Measurements from ENCODE around the gene PIP4K2A.
A peak's percentile ranks its signal among the peaks of the same experiment; 100 is the strongest.

The PIP4K2A gene

GRCh38 chr10:22690614-22691431, 23.6 kb downstream of the PIP4K2A start:
- H3K9me3 ChIP-seq (ENCODE audit: control insufficient read depth in 1 of 2, low read length in 2 of 2), result no peaks in the 10 kb centered on the region
- no peaks in the 10 kb centered on the region for H3K27me3 ChIP-seq (ENCODE audit: low read depth, low read length)
- H3K27ac ChIP-seq (ENCODE audit: low read length), result no peak overlapping the region
- H3K4me1 ChIP-seq (ENCODE audit: control insufficient read depth in 1 of 2, insufficient read depth in 2 of 2, low read length in 2 of 2), result peaks cover 0 to 6% of the 10 kb centered on the region in 2 donors
- no peak overlapping the region for H3K4me3 ChIP-seq (ENCODE audit: low read depth in 1 of 2, low read length in 2 of 2)
- no peaks in the 10 kb centered on the region for H3K36me3 ChIP-seq (ENCODE audit: control insufficient read depth in 1 of 2, insufficient read depth in 2 of 2, low read length in 2 of 2)

GRCh38 chr10:22690158-22690557, 24.2 kb downstream of the PIP4K2A start:
- Histone ChIP-seq H3K4me1 (ENCODE audit: control insufficient read depth in 1 of 2, insufficient read depth in 2 of 2, low read length in 2 of 2) (peaks cover 0 to 6% of the 10 kb centered on the region in 2 donors), H3K27ac (ENCODE audit: low read length) (no peak overlapping the region), H3K4me3 (ENCODE audit: low read depth in 1 of 2, low read length in 2 of 2) (no peak overlapping the region), H3K27me3 (ENCODE audit: low read depth, low read length) (no peaks in the 10 kb centered on the region), H3K9me3 (ENCODE audit: control insufficient read depth in 1 of 2, low read length in 2 of 2) (no peaks in the 10 kb centered on the region), H3K36me3 (ENCODE audit: control insufficient read depth in 1 of 2, insufficient read depth in 2 of 2, low read length in 2 of 2) (no peaks in the 10 kb centered on the region)

DNA sequence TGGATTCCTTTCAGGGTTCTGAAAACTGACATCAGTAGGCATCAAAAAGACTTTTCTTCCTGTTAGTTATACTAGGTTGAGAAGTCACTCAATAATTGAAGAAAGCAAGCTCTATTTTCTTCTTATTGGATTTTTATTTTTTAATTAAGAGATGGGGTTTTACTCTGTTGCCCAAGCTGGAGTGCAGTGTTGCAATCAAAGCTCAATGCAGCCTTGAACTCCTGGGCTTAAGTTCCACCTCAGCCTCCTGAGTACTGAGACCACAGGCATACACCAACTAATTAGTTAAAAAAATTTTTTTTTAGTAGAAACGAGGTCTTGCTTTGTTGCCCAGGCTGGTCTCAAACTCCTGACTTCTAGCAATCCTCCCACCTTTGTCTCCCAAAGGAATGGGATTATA, 28.0 kb downstream of the PIP4K2A start:
- H3K27ac ChIP-seq (ENCODE audit: low read length), result no peak overlapping the region
- H3K36me3 ChIP-seq (ENCODE audit: control insufficient read depth in 1 of 2, insufficient read depth in 2 of 2, low read length in 2 of 2), result no peaks in the 10 kb centered on the region
- no peak overlapping the region for H3K4me3 ChIP-seq (ENCODE audit: low read depth in 1 of 2, low read length in 2 of 2)
- H3K27me3 ChIP-seq (ENCODE audit: low read depth, low read length), result no peaks in the 10 kb centered on the region
- peaks cover 24 to 33% of the 10 kb centered on the region in 2 donors for H3K4me1 ChIP-seq (ENCODE audit: control insufficient read depth in 1 of 2, insufficient read depth in 2 of 2, low read length in 2 of 2)
- no peaks in the 10 kb centered on the region for H3K9me3 ChIP-seq (ENCODE audit: control insufficient read depth in 1 of 2, low read length in 2 of 2)

DNA sequence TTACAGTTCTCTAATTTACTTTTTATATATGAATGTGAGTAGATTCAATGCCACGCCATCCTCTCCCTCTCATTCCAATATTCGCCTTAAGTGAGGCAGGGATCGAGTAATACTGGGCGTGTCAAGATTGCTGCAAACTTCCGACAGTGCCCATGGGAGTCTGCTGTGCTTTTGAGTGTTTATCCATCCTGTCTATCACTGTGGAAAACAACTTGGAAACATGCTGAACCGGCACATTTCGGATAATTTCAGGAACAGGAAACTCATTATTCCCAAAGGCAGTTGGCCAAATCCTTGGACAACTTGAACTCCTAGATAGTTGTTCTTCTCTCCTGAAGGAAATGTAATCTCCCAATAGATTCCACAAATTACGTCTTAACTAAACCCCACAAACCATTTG, 28.5 kb downstream of the PIP4K2A start:
- peaks cover 24 to 33% of the 10 kb centered on the region in 2 donors for H3K4me1 ChIP-seq (ENCODE audit: control insufficient read depth in 1 of 2, insufficient read depth in 2 of 2, low read length in 2 of 2)
- no peaks in the 10 kb centered on the region for H3K9me3 ChIP-seq (ENCODE audit: control insufficient read depth in 1 of 2, low read length in 2 of 2)
- H3K27ac ChIP-seq (ENCODE audit: low read length), result no peak overlapping the region
- no peaks in the 10 kb centered on the region for H3K36me3 ChIP-seq (ENCODE audit: control insufficient read depth in 1 of 2, insufficient read depth in 2 of 2, low read length in 2 of 2)
- H3K4me3 ChIP-seq (ENCODE audit: low read depth in 1 of 2, low read length in 2 of 2), result no peak overlapping the region
- no peaks in the 10 kb centered on the region for H3K27me3 ChIP-seq (ENCODE audit: low read depth, low read length)

GRCh38 chr10:22684699-22685098, 29.7 kb downstream of the PIP4K2A start:
- Histone ChIP-seq H3K9me3 (ENCODE audit: control insufficient read depth in 1 of 2, low read length in 2 of 2) (no peaks in the 10 kb centered on the region), H3K27ac (ENCODE audit: low read length) (no peak overlapping the region), H3K4me3 (ENCODE audit: low read depth in 1 of 2, low read length in 2 of 2) (no peak overlapping the region), H3K27me3 (ENCODE audit: low read depth, low read length) (no peaks in the 10 kb centered on the region), H3K4me1 (ENCODE audit: control insufficient read depth in 1 of 2, insufficient read depth in 2 of 2, low read length in 2 of 2) (peaks cover 24 to 26% of the 10 kb centered on the region in 2 donors), H3K36me3 (ENCODE audit: control insufficient read depth in 1 of 2, insufficient read depth in 2 of 2, low read length in 2 of 2) (no peaks in the 10 kb centered on the region)

DNA sequence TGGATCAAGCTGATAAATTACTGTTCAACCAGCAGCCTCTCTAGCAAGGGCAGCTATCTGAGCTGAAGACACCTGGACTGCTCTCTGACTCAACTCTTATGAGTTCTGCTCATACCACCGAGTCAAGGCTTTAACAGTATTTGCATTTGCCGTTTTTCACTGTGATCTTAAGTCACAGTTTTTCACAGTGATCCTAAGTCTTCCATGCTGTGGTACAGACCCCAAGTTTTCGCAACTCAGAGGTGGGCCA, 31.3 kb downstream of the PIP4K2A start:
- H3K4me1 ChIP-seq (ENCODE audit: control insufficient read depth in 1 of 2, insufficient read depth in 2 of 2, low read length in 2 of 2), result peaks cover 24 to 26% of the 10 kb centered on the region in 2 donors

GRCh38 chr10:22682237-22683139, 31.9 kb downstream of the PIP4K2A start:
- H3K4me1 ChIP-seq (ENCODE audit: control insufficient read depth in 1 of 2, insufficient read depth in 2 of 2, low read length in 2 of 2), result peaks cover 24 to 26% of the 10 kb centered on the region in 2 donors
- H3K27me3 ChIP-seq (ENCODE audit: low read depth, low read length), result no peaks in the 10 kb centered on the region
- H3K4me3 ChIP-seq (ENCODE audit: low read depth in 1 of 2, low read length in 2 of 2), result no peak overlapping the region
- H3K27ac ChIP-seq (ENCODE audit: low read length), result peak overlapping the region; percentile 43
- H3K9me3 ChIP-seq (ENCODE audit: control insufficient read depth in 1 of 2, low read length in 2 of 2), result no peaks in the 10 kb centered on the region
- no peaks in the 10 kb centered on the region for H3K36me3 ChIP-seq (ENCODE audit: control insufficient read depth in 1 of 2, insufficient read depth in 2 of 2, low read length in 2 of 2)

More for the DNA sequence above, 31.3 kb downstream of the PIP4K2A start:
- no peaks in the 10 kb centered on the region for H3K9me3 ChIP-seq (ENCODE audit: control insufficient read depth in 1 of 2, low read length in 2 of 2)
- peak overlapping the region; percentile 43 for H3K27ac ChIP-seq (ENCODE audit: low read length)
- no peaks in the 10 kb centered on the region for H3K36me3 ChIP-seq (ENCODE audit: control insufficient read depth in 1 of 2, insufficient read depth in 2 of 2, low read length in 2 of 2)
- no peak overlapping the region for H3K4me3 ChIP-seq (ENCODE audit: low read depth in 1 of 2, low read length in 2 of 2)
- no peaks in the 10 kb centered on the region for H3K27me3 ChIP-seq (ENCODE audit: low read depth, low read length)

DNA sequence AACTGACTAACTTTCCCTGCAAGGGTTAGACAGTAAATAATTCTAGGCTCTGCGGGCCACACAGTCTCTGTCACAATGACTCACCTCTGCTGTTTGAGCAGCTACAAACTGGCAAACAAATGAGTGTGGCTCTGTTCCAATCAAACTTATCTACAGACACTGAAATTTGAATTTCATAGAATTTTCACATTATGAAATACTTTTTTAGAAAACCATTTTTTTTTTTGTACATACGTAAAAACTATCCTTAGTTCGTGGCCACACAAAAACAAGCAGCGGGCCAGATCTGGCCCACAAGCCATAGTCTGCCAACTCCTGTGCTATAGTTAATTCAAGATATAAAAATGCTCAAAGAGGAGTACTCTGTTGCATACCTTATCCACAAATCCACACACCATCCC, 32.6 kb downstream of the PIP4K2A start:
- Histone ChIP-seq H3K36me3 (ENCODE audit: control insufficient read depth in 1 of 2, insufficient read depth in 2 of 2, low read length in 2 of 2) (no peaks in the 10 kb centered on the region), H3K9me3 (ENCODE audit: control insufficient read depth in 1 of 2, low read length in 2 of 2) (no peaks in the 10 kb centered on the region), H3K4me3 (ENCODE audit: low read depth in 1 of 2, low read length in 2 of 2) (no peak overlapping the region), H3K27ac (ENCODE audit: low read length) (no peak overlapping the region), H3K4me1 (ENCODE audit: control insufficient read depth in 1 of 2, insufficient read depth in 2 of 2, low read length in 2 of 2) (peaks cover 24 to 26% of the 10 kb centered on the region in 2 donors), H3K27me3 (ENCODE audit: low read depth, low read length) (no peaks in the 10 kb centered on the region)

DNA sequence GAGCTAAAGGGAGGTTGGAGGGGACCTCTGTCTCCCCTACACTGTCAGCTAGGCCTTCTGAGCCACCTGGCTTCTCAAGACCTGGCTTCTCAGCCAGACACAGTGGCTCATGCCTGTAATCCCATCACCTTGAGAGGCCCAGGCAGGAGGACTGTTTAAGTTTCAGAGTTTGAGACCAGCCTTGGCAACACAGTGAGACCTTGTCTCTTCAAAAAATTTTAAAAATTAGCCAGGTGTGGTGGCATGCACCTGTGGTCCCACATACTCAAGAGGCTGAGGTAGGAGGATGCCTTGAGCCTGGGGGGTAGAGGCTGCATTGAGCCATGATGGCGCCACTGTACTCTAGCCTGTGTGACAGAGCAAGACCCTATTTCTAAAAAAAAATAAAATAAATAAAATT, 33.1 kb downstream of the PIP4K2A start:
- H3K4me1 ChIP-seq (ENCODE audit: control insufficient read depth in 1 of 2, insufficient read depth in 2 of 2, low read length in 2 of 2), result peaks cover 24 to 26% of the 10 kb centered on the region in 2 donors
- no peak overlapping the region for H3K27ac ChIP-seq (ENCODE audit: low read length)
- H3K27me3 ChIP-seq (ENCODE audit: low read depth, low read length), result no peaks in the 10 kb centered on the region
- H3K9me3 ChIP-seq (ENCODE audit: control insufficient read depth in 1 of 2, low read length in 2 of 2), result no peaks in the 10 kb centered on the region
- no peaks in the 10 kb centered on the region for H3K36me3 ChIP-seq (ENCODE audit: control insufficient read depth in 1 of 2, insufficient read depth in 2 of 2, low read length in 2 of 2)
- no peak overlapping the region for H3K4me3 ChIP-seq (ENCODE audit: low read depth in 1 of 2, low read length in 2 of 2)

- no peaks in the 10 kb centered on the region for H3K9me3 ChIP-seq (ENCODE audit: control insufficient read depth in 1 of 2, low read length in 2 of 2)
- no peaks in the 10 kb centered on the region for H3K27me3 ChIP-seq (ENCODE audit: low read depth, low read length)
- peaks cover 20 to 23% of the 10 kb centered on the region in 2 donors for H3K4me1 ChIP-seq (ENCODE audit: control insufficient read depth in 1 of 2, insufficient read depth in 2 of 2, low read length in 2 of 2)
- no peak overlapping the region for H3K4me3 ChIP-seq (ENCODE audit: low read depth in 1 of 2, low read length in 2 of 2)
- no peak overlapping the region for H3K27ac ChIP-seq (ENCODE audit: low read length)
- no peaks in the 10 kb centered on the region for H3K36me3 ChIP-seq (ENCODE audit: control insufficient read depth in 1 of 2, insufficient read depth in 2 of 2, low read length in 2 of 2)
These were observed 34.8 kb downstream of the PIP4K2A start for GRCh38 chr10:22679608-22680007.

GRCh38 chr10:22677333-22677732, 37.0 kb downstream of the PIP4K2A start:
- no peak overlapping the region for H3K27ac ChIP-seq (ENCODE audit: low read length)

More at GRCh38 chr10:22677333-22677732, 37.0 kb downstream of the PIP4K2A start:
- Histone ChIP-seq H3K9me3 (ENCODE audit: control insufficient read depth in 1 of 2, low read length in 2 of 2) (no peaks in the 10 kb centered on the region), H3K36me3 (ENCODE audit: control insufficient read depth in 1 of 2, insufficient read depth in 2 of 2, low read length in 2 of 2) (no peaks in the 10 kb centered on the region), H3K4me1 (ENCODE audit: control insufficient read depth in 1 of 2, insufficient read depth in 2 of 2, low read length in 2 of 2) (peaks cover 2 to 6% of the 10 kb centered on the region in 2 donors), H3K4me3 (ENCODE audit: low read depth in 1 of 2, low read length in 2 of 2) (no peak overlapping the region), H3K27me3 (ENCODE audit: low read depth, low read length) (no peaks in the 10 kb centered on the region)

All from muscle layer of duodenum (tissue), 2 donors.